GM12878 (cell line): Measurements from ENCODE around the gene PCDH1. TPM values are rescaled to one million over a fixed set of nuclear protein-coding genes. Genes with fewer than 3 reads are reported as not detected.

ENCODE experiments used
- ATAC-seq: fragments of 200-7000 bp; cut with Tn5 transposase; 3 replicates; pipeline ENCODE4 v1.9.1; 2020; ENCODE audit warnings: mild to moderate bottlenecking, moderate library complexity
- BruUV-seq: library from RNA; stranded (reverse); fragments of 400-500 nt; replicated peaks from 2 replicates; lab custom pipeline; 2021; lab: Mats Ljungman, UMichigan
- CTCF ChIA-PET: fragments of 300-600 bp; sonication (Branson Sonifier 250); formaldehyde crosslinking; extraction: SDS; loops from one replicate; lab custom pipeline; 2021; ENCODE audit warnings: inconsistent platforms; lab: Yijun Ruan, JAX
- POLR2A ChIA-PET: fragments of 350-600 bp; formaldehyde crosslinking; extraction: SDS; loops from one replicate; lab custom pipeline; 2021; ENCODE audit warnings: inconsistent platforms; lab: Charles Lee
- RAD21 ChIA-PET: fragments of 300-600 bp; sonication (Branson Sonifier 250); formaldehyde crosslinking; loops from one replicate; lab custom pipeline; 2023; ENCODE audit warnings: antibody characterized with exemption; ENCODE audit not compliant: unreplicated experiment; lab: Charles Lee
- SMC1A ChIA-PET: fragments of 300-600 bp; sonication (Branson Sonifier 250); formaldehyde crosslinking; loops from one replicate; lab custom pipeline; 2023; ENCODE audit not compliant: unreplicated experiment, uncharacterized antibody; lab: Charles Lee
- DNase-seq: peaks from one replicate; pipeline ENCODE4 v3.0.0-alpha.2; 2011; ENCODE audit warnings: low read depth, low spot score
- FAIRE-seq: peaks from 3 replicates; lab custom pipeline; 2011; peaks lifted over from hg19 to GRCh38; lab: Jason Lieb, UNC
- H2AFZ ChIP-seq: 2 replicates; pipeline ENCODE4 v1.6.0; 2011; ENCODE audit warnings: low read depth, low read length, control low read depth; ENCODE audit not compliant: control insufficient read depth
- H3K27ac ChIP-seq: 2 replicates; pipeline ENCODE4 v1.5.1; 2011; ENCODE audit warnings: control low read depth; ENCODE audit not compliant: control insufficient read depth, insufficient read depth
- H3K27me3 ChIP-seq, 2 experiments: replicated peaks in 1 of 2; 2 replicates each; pipeline versions ENCODE4 v1.6.0 to v1.6.1; 2011; ENCODE audit warnings: low read length in 1 of 2; ENCODE audit not compliant: control insufficient read depth in 2 of 2, insufficient read depth in 2 of 2
- H3K36me3 ChIP-seq, 2 experiments: 2 replicates each; pipeline ENCODE4 v1.5.1; 2011; ENCODE audit warnings: low read length in 1 of 2; ENCODE audit not compliant: control insufficient read depth in 2 of 2, insufficient read depth in 2 of 2
- H3K4me1 ChIP-seq: 2 replicates; pipeline ENCODE4 v1.6.1; 2011; ENCODE audit warnings: mild to moderate bottlenecking, low read length, moderate library complexity, mixed read lengths; ENCODE audit not compliant: control insufficient read depth, insufficient read depth
- H3K4me2 ChIP-seq: 2 replicates; pipeline ENCODE4 v1.6.0; 2011; ENCODE audit warnings: control low read depth; ENCODE audit not compliant: control insufficient read depth, insufficient read depth
- H3K4me3 ChIP-seq: fragments of 200-600 bp; sonication (generic); 2 replicates; pipeline ENCODE4 v1.5.1; 2016
- H3K79me2 ChIP-seq: 2 replicates; pipeline ENCODE4 v1.6.0; 2011; ENCODE audit warnings: low read length; ENCODE audit not compliant: control insufficient read depth, insufficient read depth
- H3K9ac ChIP-seq: 2 replicates; pipeline ENCODE4 v1.8.0; 2011; ENCODE audit warnings: low read length, control low read depth, mixed read lengths; ENCODE audit not compliant: control insufficient read depth, insufficient read depth
- H3K9me3 ChIP-seq: replicated peaks from 3 replicates; pipeline ENCODE4 v1.5.1; 2011; ENCODE audit warnings: mild to moderate bottlenecking, low read length; ENCODE audit not compliant: control insufficient read depth, insufficient read depth
- H4K20me1 ChIP-seq: 2 replicates; pipeline ENCODE4 v1.6.0; 2011; ENCODE audit not compliant: control insufficient read depth, insufficient read depth
- CREM ChIP-seq: IDR thresholded peaks from 2 replicates; pipeline ENCODE4 v1.6.1; 2014; ENCODE audit warnings: antibody characterized with exemption, low read depth
- FOS ChIP-seq: IDR thresholded peaks from 3 replicates; pipeline ENCODE4 v1.6.1; 2011; ENCODE audit warnings: borderline replicate concordance; ENCODE audit not compliant: insufficient read length; ENCODE audit errors: extremely low read depth
- LARP7 ChIP-seq: fragments of 450-650 bp; IDR thresholded peaks from 2 replicates; pipeline ENCODE4 v1.6.1; 2017; ENCODE audit warnings: mild to moderate bottlenecking
- MEF2A ChIP-seq: IDR thresholded peaks from 2 replicates; pipeline ENCODE4 v1.6.1; 2011; ENCODE audit warnings: low read depth, mild to moderate bottlenecking, low read length, moderate library complexity; ENCODE audit not compliant: insufficient read depth
- NR2C1 ChIP-seq: fragments of 450-650 bp; IDR thresholded peaks from 2 replicates; pipeline ENCODE4 v1.6.1; 2017; ENCODE audit warnings: antibody characterized with exemption, mild to moderate bottlenecking, moderate library complexity
- NR2C2 ChIP-seq: IDR thresholded peaks from 2 replicates; pipeline ENCODE4 v1.6.1; 2011; ENCODE audit warnings: borderline replicate concordance, low read depth; ENCODE audit not compliant: control insufficient read depth, insufficient read length
- WRNIP1 ChIP-seq: IDR thresholded peaks from 2 replicates; pipeline ENCODE4 v1.6.1; 2011; ENCODE audit warnings: low read depth, low read length, improper control_type of control experiment, borderline replicate concordance
- ZNF207 ChIP-seq: fragments of 450-650 bp; IDR thresholded peaks from 2 replicates; pipeline ENCODE4 v1.6.1; 2014; ENCODE audit warnings: antibody characterized with exemption, mild to moderate bottlenecking, borderline replicate concordance
- WGBS: methylation state at CpG from one replicate; pipeline ENCODE4 v1.1.6; 2016; ENCODE audit warnings: low lambda C conversion rate; ENCODE audit not compliant: insufficient replicate concordance, insufficient coverage; ENCODE audit errors: missing lambda C conversion rate; 5-methylcytosine and 5-hydroxymethylcytosine counted together
- in situ Hi-C: fragments of 300-500 bp; cut with MboI; formaldehyde crosslinking; loops from 9 replicates; pipeline ENCODE4 v1.14.3; 2018; ENCODE audit warnings: mixed read lengths
- intact Hi-C: fragments of 100-400 bp; cut with micrococcal nuclease; formaldehyde crosslinking; loops from one replicate; pipeline ENCODE4 v1.14.2; 2022; ENCODE audit not compliant: unreplicated experiment
- polyA plus RNA-seq, 11 experiments: library from polyadenylated mRNA; depleted of rRNA in 4 of 11; unstranded in 6 of 11; stranded (reverse) in 5 of 11; fragments of >200 nt; fragmentation: Nextera tagmentation in 4 of 11; fragmentation: Illumina TruSeq in 1 of 11; extraction: Ambion mirVana in 4 of 11; extraction: Trizol in 1 of 11; gene quantifications; 1 replicate in 1 of 11; 2 replicates in 10 of 11; pipeline versions ENCODE4 v1.2.1 to v1.2.3, GENCODE V29; 2011 to 2016; ENCODE audit warnings: inconsistent platforms in 2 of 11, missing spikeins in 2 of 11, low read depth in 1 of 11
- total RNA-seq, 4 experiments: library from RNA; depleted of rRNA in 3 of 4; stranded (reverse); fragments of >200 nt in 3 of 4; fragmentation: Illumina TruSeq in 1 of 4; extraction: Trizol in 1 of 4; gene quantifications; 2 replicates each; pipeline versions ENCODE4 v1.2.1 to v1.2.3, GENCODE V29; 2013 to 2021
- TF ChIP-seq, protein P1 (sequence below): IDR thresholded peaks from 2 replicates; pipeline ENCODE4 v1.6.1; 2012; ENCODE audit warnings: low read depth, low read length, improper control_type of control experiment
- TF ChIP-seq, protein P2 (sequence below): fragments of 450-650 bp; formaldehyde crosslinking; IDR thresholded peaks from 2 replicates; pipeline ENCODE4 v1.4.0; 2020; ENCODE audit warnings: mild to moderate bottlenecking, moderate library complexity

Gene PCDH1
- total and polyA plus RNA-seq, 10 of the 15 experiments (the other 5 are each of a cell fraction or from before 2014, with no cell fraction given), result 0.07 to 0.36 (median 0.16) TPM; not detected in 7

DNA sequence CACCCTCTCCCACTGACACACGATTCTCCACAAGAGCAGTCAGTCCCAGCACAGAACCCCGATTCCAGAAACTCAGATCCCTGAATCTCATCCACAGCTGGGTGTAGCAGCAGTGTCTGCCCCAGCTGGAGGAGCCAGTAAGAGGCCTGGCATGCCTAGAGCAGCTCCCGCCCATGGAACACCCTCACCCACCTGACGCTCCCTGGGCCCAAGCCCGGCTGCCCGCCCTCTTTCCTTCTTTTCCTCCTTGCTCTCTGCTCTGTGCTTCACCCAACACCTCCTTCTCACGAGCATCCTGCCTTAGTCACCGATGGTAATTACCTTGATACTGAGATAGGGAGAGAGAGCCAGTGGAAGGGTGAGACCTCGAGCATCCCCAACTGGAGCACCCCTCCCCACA lies 8.7 kb downstream of the PCDH1 start:
- H3K9ac ChIP-seq, result no peak overlapping the region
- no peaks in the 10 kb centered on the region for H3K4me1 ChIP-seq
- WGBS, result 15% methylated on average over 9 of the region's 9 CpGs
- ChIA-PET RAD21 (no interaction called here), POLR2A (no interaction called here), CTCF (interaction anchor here (0.7 kb wide), 1 partner anchor 10 kb away, joined by 3 read pairs; no protein-coding TSS in a partner anchor), SMC1A (no interaction called here)
- in situ Hi-C loops (no loop called here), intact Hi-C loops (no loop called here)
- no peak overlapping the region for H3K27ac ChIP-seq
- no peak overlapping the region for H2AFZ ChIP-seq
- no peaks in the 10 kb centered on the region for H3K36me3 ChIP-seq
- DNase-seq (no peak), FAIRE-seq (no peak), ATAC-seq (no peak)
- H4K20me1 ChIP-seq, result no peaks in the 10 kb centered on the region
- H3K9me3 ChIP-seq, result no peaks in the 10 kb centered on the region
- BruUV-seq, result no TSS peak
- H3K4me3 ChIP-seq, result no peak overlapping the region
- H3K27me3 ChIP-seq, result peaks cover 7 to 14% of the 10 kb centered on the region in 2 experiments; a peak in 3 of 4 replicates
- TF ChIP-seq NR2C2 (no peak), MEF2A (no peak), WRNIP1 (no peak)
- TF ChIP-seq, protein P1, sequence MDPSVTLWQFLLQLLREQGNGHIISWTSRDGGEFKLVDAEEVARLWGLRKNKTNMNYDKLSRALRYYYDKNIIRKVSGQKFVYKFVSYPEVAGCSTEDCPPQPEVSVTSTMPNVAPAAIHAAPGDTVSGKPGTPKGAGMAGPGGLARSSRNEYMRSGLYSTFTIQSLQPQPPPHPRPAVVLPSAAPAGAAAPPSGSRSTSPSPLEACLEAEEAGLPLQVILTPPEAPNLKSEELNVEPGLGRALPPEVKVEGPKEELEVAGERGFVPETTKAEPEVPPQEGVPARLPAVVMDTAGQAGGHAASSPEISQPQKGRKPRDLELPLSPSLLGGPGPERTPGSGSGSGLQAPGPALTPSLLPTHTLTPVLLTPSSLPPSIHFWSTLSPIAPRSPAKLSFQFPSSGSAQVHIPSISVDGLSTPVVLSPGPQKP, result no peak
- no peaks in the 10 kb centered on the region for H3K79me2 ChIP-seq
- no peak overlapping the region for H3K4me2 ChIP-seq

DNA sequence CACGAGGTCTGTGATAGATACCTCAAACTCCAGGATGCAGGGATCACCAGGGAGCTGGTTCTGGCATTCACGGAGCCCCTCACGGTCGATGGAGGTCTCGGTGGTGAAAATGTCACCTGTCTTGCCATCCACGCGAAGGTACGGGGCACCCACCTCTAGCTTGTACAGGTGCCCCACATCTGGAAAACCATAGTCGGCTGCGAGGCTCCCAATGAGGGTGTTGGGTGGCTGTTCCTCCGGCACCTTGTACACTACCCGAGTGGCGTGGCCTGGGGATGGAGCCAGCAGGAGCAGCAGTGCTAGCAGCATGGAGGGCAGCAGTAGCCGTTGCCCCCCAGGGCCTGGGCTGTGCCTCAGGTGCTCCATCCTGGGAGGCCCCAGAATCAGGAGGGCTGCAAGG lies 9.2 kb downstream of the PCDH1 start:
- no peak overlapping the region for H2AFZ ChIP-seq
- ChIA-PET POLR2A (no interaction called here), RAD21 (interaction anchor here (0.6 kb wide), 1 partner anchor 21 kb away, joined by 3 read pairs; no protein-coding TSS in a partner anchor), SMC1A (no interaction called here), CTCF (interaction anchor here (0.7 to 1.1 kb wide), 2 partner anchors 10 to 28 kb away, joined by 3 read pairs; no protein-coding TSS in a partner anchor)
- no peaks in the 10 kb centered on the region for H3K9me3 ChIP-seq
- no peaks in the 10 kb centered on the region for H3K79me2 ChIP-seq
- no peaks in the 10 kb centered on the region for H3K4me1 ChIP-seq
- intact Hi-C loops, result no loop called here
- WGBS, result 23% methylated on average over 14 of the region's 14 CpGs
- H3K36me3 ChIP-seq, result no peaks in the 10 kb centered on the region
- no peaks in the 10 kb centered on the region for H4K20me1 ChIP-seq
- no peak overlapping the region for H3K4me2 ChIP-seq
- in situ Hi-C loops, result no loop called here
- no peak overlapping the region for H3K27ac ChIP-seq
- no peak overlapping the region for H3K4me3 ChIP-seq
- no peak for FAIRE-seq
- peaks cover 5 to 11% of the 10 kb centered on the region in 2 experiments; a peak in 3 of 4 replicates for H3K27me3 ChIP-seq
- H3K9ac ChIP-seq, result no peak overlapping the region
- ATAC-seq, result no peak
- no TSS peak for BruUV-seq
- DNase-seq, result no peak
- no peak for TF ChIP-seq LARP7
- TF ChIP-seq, protein P2, sequence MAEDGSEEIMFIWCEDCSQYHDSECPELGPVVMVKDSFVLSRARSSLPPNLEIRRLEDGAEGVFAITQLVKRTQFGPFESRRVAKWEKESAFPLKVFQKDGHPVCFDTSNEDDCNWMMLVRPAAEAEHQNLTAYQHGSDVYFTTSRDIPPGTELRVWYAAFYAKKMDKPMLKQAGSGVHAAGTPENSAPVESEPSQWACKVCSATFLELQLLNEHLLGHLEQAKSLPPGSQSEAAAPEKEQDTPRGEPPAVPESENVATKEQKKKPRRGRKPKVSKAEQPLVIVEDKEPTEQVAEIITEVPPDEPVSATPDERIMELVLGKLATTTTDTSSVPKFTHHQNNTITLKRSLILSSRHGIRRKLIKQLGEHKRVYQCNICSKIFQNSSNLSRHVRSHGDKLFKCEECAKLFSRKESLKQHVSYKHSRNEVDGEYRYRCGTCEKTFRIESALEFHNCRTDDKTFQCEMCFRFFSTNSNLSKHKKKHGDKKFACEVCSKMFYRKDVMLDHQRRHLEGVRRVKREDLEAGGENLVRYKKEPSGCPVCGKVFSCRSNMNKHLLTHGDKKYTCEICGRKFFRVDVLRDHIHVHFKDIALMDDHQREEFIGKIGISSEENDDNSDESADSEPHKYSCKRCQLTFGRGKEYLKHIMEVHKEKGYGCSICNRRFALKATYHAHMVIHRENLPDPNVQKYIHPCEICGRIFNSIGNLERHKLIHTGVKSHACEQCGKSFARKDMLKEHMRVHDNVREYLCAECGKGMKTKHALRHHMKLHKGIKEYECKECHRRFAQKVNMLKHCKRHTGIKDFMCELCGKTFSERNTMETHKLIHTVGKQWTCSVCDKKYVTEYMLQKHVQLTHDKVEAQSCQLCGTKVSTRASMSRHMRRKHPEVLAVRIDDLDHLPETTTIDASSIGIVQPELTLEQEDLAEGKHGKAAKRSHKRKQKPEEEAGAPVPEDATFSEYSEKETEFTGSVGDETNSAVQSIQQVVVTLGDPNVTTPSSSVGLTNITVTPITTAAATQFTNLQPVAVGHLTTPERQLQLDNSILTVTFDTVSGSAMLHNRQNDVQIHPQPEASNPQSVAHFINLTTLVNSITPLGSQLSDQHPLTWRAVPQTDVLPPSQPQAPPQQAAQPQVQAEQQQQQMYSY, result no peak
- no peak for TF ChIP-seq CREM
- no peak for TF ChIP-seq ZNF207
- no peak for TF ChIP-seq FOS
- TF ChIP-seq NR2C1, result no peak
